ENCODE results near the gene STARD5. TPM values are rescaled to one million over a fixed set of nuclear protein-coding genes. Genes with fewer than 3 reads are reported as not detected.
A peak's percentile ranks its signal among the peaks of the same experiment; 100 is the strongest.

Gene STARD5
- total and polyA plus RNA-seq, 2 of the 4 experiments (the other 2 are of a cell fraction) = 5.0 to 22.8 TPM

- no peaks in the 10 kb centered on the region for H3K9me3 ChIP-seq (ENCODE audit: control insufficient read depth, insufficient read depth, low read length)
- in situ Hi-C loops (cut with MboI; ENCODE audit: low sequenced_read_pairs) (loop anchor here (10.0 kb wide), 1 partner anchor 269 kb away; no protein-coding TSS in a partner anchor), intact Hi-C loops (cut with micrococcal nuclease) (no loop called here), dilution Hi-C loops (cut with HindIII; ENCODE audit: low sequenced_read_pairs, unreplicated experiment) (no loop called here)
- H4K5ac ChIP-seq (ENCODE audit: low read depth, low read length) = no peak overlapping the region
- H2AFZ ChIP-seq (replicated peaks; ENCODE audit: low read length, poor library complexity) = no peak overlapping the region
- H3K4ac ChIP-seq (ENCODE audit: low read depth, low read length) = 0 out of 2 replicates have a peak overlapping the region, but pooled peaks have one; percentile 29
- DNase-seq = no peak
- 0 out of 2 replicates have a peak, but pooled peaks cover 3% of the 10 kb centered on the region for H3K9me1 ChIP-seq (ENCODE audit: insufficient read depth, low read length)
- no peak overlapping the region for H4K8ac ChIP-seq (ENCODE audit: low read depth in 2 of 2, low read length in 2 of 2)
- H3K23ac ChIP-seq (ENCODE audit: low read depth, low read length) = no peak overlapping the region
- no peak overlapping the region for H4K91ac ChIP-seq (ENCODE audit: insufficient read depth, low read depth, low read length)
- H2AK9ac ChIP-seq (replicated peaks; ENCODE audit: low read depth, low read length, poor library complexity) = no peak overlapping the region
- peaks cover 2% of the 10 kb centered on the region; the same call in 1 of the 2 replicates for H3K36me3 ChIP-seq (ENCODE audit: control insufficient read depth, insufficient read depth, low read length)
- no TSS peak for BruUV-seq (replicated peaks)
- no peak overlapping the region; the same call in 2 of the 3 replicates for H2BK15ac ChIP-seq (ENCODE audit: low read depth, low read length)
- WGBS, 2 experiments (ENCODE audit: extremely low coverage in 2 of 2, insufficient read length in 1 of 2) = no CpG with 5 or more reads among the region's 4 CpGs
- no peaks in the 10 kb centered on the region for H3K79me1 ChIP-seq (ENCODE audit: low read depth in 1 of 2, low read length in 2 of 2)
- no peak overlapping the region for H3K18ac ChIP-seq (ENCODE audit: low read depth, low read length)
- no peak overlapping the region for H2BK5ac ChIP-seq (ENCODE audit: low read depth, low read length, poor library complexity, severe bottlenecking)
- no peak overlapping the region for H2BK120ac ChIP-seq (ENCODE audit: low read depth, low read length)
- ATAC-seq (ENCODE audit: low read depth) = no peak
- 0 out of 2 replicates have a peak overlapping the region, but pooled peaks have one; percentile 2 for H2AK5ac ChIP-seq (ENCODE audit: low read depth, low read length)
- no peak overlapping the region for H3K56ac ChIP-seq (ENCODE audit: extremely low read depth, insufficient read depth, low read length)
- no peak overlapping the region for H3K14ac ChIP-seq (replicated peaks; ENCODE audit: low read depth, low read length)
- H3K27ac ChIP-seq (ENCODE audit: insufficient read depth, low read length) = no peak overlapping the region
- no peak for TF ChIP-seq CTCF (conservative IDR thresholded peaks at IDR 0.05; ENCODE audit: low read depth, low read length)
- peaks cover 2% of the 10 kb centered on the region; the same call in 1 of the 2 replicates for H3K4me1 ChIP-seq (ENCODE audit: control insufficient read depth, insufficient read depth, low read length)
- CTCF ChIA-PET = interaction anchor here (1.1 to 7.3 kb wide), 2 partner anchors 109 to 150 kb away, joined by 3 to 117 read pairs; no protein-coding TSS in a partner anchor
- POLR2A ChIA-PET (ENCODE audit: unreplicated experiment) = interaction anchor here (0.6 kb wide), 1 partner anchor 64 kb away, joined by 6 read pairs; no protein-coding TSS in a partner anchor
- no peaks in the 10 kb centered on the region for H3K27me3 ChIP-seq (ENCODE audit: control insufficient read depth, insufficient read depth, low read length)
- H4K20me1 ChIP-seq (ENCODE audit: insufficient read depth, low read length) = no peaks in the 10 kb centered on the region
- H3K4me2 ChIP-seq (ENCODE audit: low read depth, low read length) = no peak overlapping the region
- no peak overlapping the region for H3K4me3 ChIP-seq (ENCODE audit: insufficient read depth, low read depth, low read length)
- H2BK20ac ChIP-seq (ENCODE audit: low read depth, low read length) = peak overlapping the region; percentile 25; the same call in 1 of the 2 replicates
- H3K9ac ChIP-seq (ENCODE audit: low read depth, low read length) = no peak overlapping the region
These were observed 60.5 kb downstream of the STARD5 start for GRCh38 chr15:81263477-81263876.

Measured in IMR-90 (cell line).